Measurements from ENCODE around the gene TJP3.

DNA sequence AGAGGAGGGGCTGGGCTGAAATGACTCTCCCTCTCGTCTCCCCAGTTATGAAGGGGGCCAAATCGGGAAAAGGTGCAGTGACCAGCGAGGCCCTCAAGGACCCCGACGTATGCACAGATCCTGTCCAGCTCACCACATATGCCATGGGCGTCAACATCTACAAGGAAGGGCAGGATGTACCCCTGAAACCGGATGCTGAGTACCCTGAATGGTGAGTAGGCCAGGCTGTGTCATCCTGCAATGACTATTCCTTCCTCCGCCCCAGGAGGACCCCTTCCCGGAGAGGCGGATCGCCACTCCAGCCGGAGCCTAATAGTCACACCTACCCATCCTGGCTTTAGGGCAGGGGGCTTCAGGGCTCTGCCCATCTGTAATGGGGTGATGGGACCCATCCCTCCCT is 56.9 kb downstream of the TJP3 start:
- TF ChIP-seq POLR2A (IDR thresholded peaks at IDR 0.05; ENCODE audit: low read length) (no peak), GATA1 (IDR thresholded peaks at IDR 0.05; ENCODE audit: low read depth, low read length) (no peak)

Measured in erythroblast (primary cell).